Activated CD8-positive, alpha-beta memory T cell treated with anti-CD3 and anti-CD28 coated beads, Interleukin-2, amount 50 U/mL, for 1 hour (primary cell): ENCODE results near the gene PAK1.

Experiments
- DNase-seq: peaks from one replicate; pipeline ENCODE4 v3.0.0-alpha.2; 2020; ENCODE audit errors: extremely low read depth

Gene PAK1

GRCh38 chr11:77474684-77475060 is 778 bp upstream of the PAK1 start:
- no peak for DNase-seq

GRCh38 chr11:77472991-77473800 is 698 bp downstream of the PAK1 start:
- DNase-seq = peak; percentile 13

- no peak for DNase-seq
These were observed 2.2 kb downstream of the PAK1 start for GRCh38 chr11:77471558-77472193.

GRCh38 chr11:77470971-77471370 is 2.9 kb downstream of the PAK1 start:
- no peak for DNase-seq

GRCh38 chr11:77470504-77470903 is 3.4 kb downstream of the PAK1 start:
- no peak for DNase-seq

- DNase-seq = no peak
These were observed 5.4 kb downstream of the PAK1 start for GRCh38 chr11:77468527-77468926.

- DNase-seq = no peak
These were observed 5.9 kb downstream of the PAK1 start for GRCh38 chr11:77467993-77468392.

GRCh38 chr11:77467233-77467632 is 6.7 kb downstream of the PAK1 start:
- DNase-seq = no peak

- DNase-seq = no peak
These were observed 16.6 kb downstream of the PAK1 start for GRCh38 chr11:77457340-77457739.

GRCh38 chr11:77455740-77456139 is 18.2 kb downstream of the PAK1 start:
- DNase-seq = no peak

GRCh38 chr11:77454867-77455655 is 18.8 kb downstream of the PAK1 start:
- DNase-seq = no peak

- DNase-seq = no peak
These were observed 23.7 kb downstream of the PAK1 start for GRCh38 chr11:77450227-77450626.

- DNase-seq = no peak
These were observed 24.1 kb downstream of the PAK1 start for GRCh38 chr11:77449784-77450183.

- no peak for DNase-seq
These were observed 24.8 kb downstream of the PAK1 start for GRCh38 chr11:77449060-77449521.

GRCh38 chr11:77448269-77448668 is 25.6 kb downstream of the PAK1 start:
- no peak for DNase-seq

- DNase-seq = no peak
These were observed 26.8 kb downstream of the PAK1 start for GRCh38 chr11:77446911-77447629.

GRCh38 chr11:77444261-77444660 is 29.6 kb downstream of the PAK1 start:
- no peak for DNase-seq

- no peak for DNase-seq
These were observed 31.4 kb downstream of the PAK1 start for GRCh38 chr11:77442394-77443053.

GRCh38 chr11:77441426-77441825 is 32.5 kb downstream of the PAK1 start:
- no peak for DNase-seq

- DNase-seq = no peak
These were observed 33.2 kb downstream of the PAK1 start for GRCh38 chr11:77440678-77441077.

GRCh38 chr11:77438487-77438886 is 35.4 kb downstream of the PAK1 start:
- DNase-seq = no peak
